GM13976 (cell line): Measurements from ENCODE around the gene NPFF.

ENCODE experiments used
- DNase-seq: peaks from one replicate; pipeline ENCODE4 v3.0.0; 2012; ENCODE audit warnings: low spot score
- in situ Hi-C: fragments of 300-500 bp; cut with MboI; formaldehyde crosslinking; loops from one replicate; pipeline ENCODE4 v1.12.0; 2022; ENCODE audit warnings: low sequenced_read_pairs, mixed read lengths, inconsistent platforms; ENCODE audit not compliant: unreplicated experiment
- TF ChIP-seq, protein P1 (sequence below): IDR thresholded peaks from 2 replicates; pipeline ENCODE4 v1.5.1; 2012; ENCODE audit warnings: borderline replicate concordance, mild to moderate bottlenecking; ENCODE audit not compliant: insufficient read depth; ENCODE audit errors: extremely low read depth, missing control alignments, control extremely low read depth

The NPFF gene

DNA sequence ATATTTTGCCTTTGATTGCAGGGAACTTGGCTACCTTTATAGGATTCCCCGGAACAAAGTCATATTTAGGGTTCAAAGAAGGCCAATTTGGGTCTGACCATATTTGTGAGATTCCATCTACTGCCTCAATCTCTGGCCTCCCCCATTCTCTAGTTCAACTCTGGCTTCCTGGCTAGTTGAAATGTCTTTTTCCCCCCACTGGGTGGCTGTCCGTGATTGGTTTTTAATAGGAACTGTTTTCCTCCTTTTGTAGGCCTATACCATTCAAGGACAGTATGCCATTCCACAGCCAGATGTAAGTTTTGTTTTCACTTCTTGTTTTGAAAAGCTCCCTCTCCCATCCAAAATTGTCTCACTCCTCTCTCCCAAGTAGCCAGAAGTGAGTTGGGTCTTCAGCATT, 41.6 kb downstream of the NPFF start:
- in situ Hi-C loops = no loop called here
- TF ChIP-seq, protein P1, sequence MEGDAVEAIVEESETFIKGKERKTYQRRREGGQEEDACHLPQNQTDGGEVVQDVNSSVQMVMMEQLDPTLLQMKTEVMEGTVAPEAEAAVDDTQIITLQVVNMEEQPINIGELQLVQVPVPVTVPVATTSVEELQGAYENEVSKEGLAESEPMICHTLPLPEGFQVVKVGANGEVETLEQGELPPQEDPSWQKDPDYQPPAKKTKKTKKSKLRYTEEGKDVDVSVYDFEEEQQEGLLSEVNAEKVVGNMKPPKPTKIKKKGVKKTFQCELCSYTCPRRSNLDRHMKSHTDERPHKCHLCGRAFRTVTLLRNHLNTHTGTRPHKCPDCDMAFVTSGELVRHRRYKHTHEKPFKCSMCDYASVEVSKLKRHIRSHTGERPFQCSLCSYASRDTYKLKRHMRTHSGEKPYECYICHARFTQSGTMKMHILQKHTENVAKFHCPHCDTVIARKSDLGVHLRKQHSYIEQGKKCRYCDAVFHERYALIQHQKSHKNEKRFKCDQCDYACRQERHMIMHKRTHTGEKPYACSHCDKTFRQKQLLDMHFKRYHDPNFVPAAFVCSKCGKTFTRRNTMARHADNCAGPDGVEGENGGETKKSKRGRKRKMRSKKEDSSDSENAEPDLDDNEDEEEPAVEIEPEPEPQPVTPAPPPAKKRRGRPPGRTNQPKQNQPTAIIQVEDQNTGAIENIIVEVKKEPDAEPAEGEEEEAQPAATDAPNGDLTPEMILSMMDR = no peak
- DNase-seq = no peak

GRCh38 chr12:53464685-53465418, 42.4 kb downstream of the NPFF start:
- no peak for DNase-seq
- TF ChIP-seq, protein P1 = no peak
- in situ Hi-C loops = no loop called here

DNA sequence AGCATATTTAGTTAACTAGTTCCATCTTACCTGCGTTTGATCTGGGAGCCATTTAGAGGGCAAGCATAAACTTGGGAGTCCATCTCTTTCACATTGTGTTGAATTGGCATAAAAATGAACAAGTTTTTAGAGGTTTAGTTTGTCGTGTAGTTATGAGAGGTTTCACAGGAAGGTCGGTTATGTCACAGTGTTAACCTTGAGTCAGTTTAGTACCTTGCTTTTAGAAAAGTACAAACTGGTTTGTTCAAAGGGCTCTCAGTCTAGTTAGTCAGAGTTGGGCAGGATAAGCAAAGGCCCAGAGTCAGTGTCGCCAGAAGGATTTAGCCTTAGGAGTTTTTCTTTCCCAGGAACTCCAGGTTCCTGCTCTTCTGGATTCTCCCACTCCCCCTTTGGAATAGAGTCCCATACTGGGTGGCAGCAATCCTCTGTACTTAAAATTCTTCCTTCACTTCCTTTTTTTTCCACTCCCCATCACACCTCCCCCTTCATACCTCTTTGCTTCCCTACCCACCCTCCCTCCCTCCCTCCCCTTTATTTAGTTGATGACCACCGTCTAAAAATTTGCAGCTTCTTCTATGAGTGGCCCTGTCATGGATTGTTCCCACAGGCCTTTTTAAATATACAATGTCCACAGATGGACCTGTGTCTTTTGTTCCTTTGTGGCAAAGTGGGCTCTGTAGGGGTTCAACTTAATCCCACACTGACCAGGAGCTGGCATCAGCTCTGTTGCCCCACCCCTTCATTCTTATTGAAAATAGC, 43.3 kb downstream of the NPFF start:
- TF ChIP-seq, protein P1 = no peak
- no peak for DNase-seq
- in situ Hi-C loops = no loop called here

- in situ Hi-C loops = no loop called here
- TF ChIP-seq, protein P1 = no peak
These were observed 44.3 kb downstream of the NPFF start for GRCh38 chr12:53462935-53463334.

GRCh38 chr12:53461591-53461990, 45.7 kb downstream of the NPFF start:
- no peak for DNase-seq
- TF ChIP-seq, protein P1 = no peak
- in situ Hi-C loops = no loop called here

More at GRCh38 chr12:53462935-53463334, 44.3 kb downstream of the NPFF start:
- DNase-seq = no peak

DNA sequence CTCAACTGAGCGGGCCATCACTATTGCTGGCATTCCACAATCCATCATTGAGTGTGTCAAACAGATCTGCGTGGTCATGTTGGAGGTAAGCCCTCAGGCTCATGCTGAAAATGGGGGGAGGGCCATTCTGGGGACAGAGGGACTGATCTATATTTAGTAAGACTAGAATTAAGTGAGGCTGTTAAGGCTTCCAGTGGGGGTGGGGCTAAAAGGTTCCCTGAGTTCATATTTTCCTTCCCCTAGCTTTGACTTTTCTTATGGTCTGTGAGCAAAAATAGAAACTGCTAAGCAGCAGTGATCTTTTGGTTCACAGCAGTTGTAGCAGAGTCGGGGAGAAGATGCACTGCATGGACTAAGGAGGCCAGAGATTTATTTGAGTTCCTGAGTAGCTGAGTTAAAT, 46.2 kb downstream of the NPFF start:
- TF ChIP-seq, protein P1 = no peak
- in situ Hi-C loops = no loop called here
- no peak for DNase-seq

DNA sequence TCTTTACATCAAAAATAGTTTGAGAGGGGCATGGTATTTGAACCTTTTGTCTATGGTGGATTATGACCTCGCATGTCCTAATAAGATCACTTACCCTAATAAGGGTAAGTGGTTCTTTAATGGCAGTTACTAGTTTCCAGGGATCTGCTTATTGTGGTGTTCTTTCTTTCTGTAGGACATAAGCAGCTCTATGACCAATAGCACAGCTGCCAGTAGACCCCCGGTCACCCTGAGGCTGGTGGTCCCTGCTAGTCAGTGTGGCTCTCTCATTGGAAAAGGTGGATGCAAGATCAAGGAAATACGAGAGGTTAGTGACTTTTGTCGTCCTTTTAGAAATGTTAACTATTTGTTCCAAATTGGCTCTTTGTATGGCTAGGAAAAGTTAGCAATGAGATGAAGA, 48.2 kb downstream of the NPFF start:
- DNase-seq = no peak
- in situ Hi-C loops = no loop called here
- TF ChIP-seq, protein P1 = no peak
